Dermis blood vessel endothelial cell (primary cell): Measurements from ENCODE around the gene TSPAN1. TPM values are rescaled to one million over a fixed set of nuclear protein-coding genes. Genes with fewer than 3 reads are reported as not detected.
"Not testable (repeated sequence)": the region's sequence is repeated elsewhere in the genome, so short reads cannot be mapped to it uniquely, and the experiment has no call there.

Source experiments
- DNase-seq: peaks from one replicate; pipeline ENCODE4 v3.0.0; 2010
- total RNA-seq: library from RNA; depleted of rRNA; stranded (reverse); fragments of >200 nt; gene quantifications from 2 replicates; pipeline ENCODE4 v1.2.3, GENCODE V29; 2014

TSPAN1 gene
- total RNA-seq, 1 donor from 2014 or later: 0.68 TPM

DNA sequence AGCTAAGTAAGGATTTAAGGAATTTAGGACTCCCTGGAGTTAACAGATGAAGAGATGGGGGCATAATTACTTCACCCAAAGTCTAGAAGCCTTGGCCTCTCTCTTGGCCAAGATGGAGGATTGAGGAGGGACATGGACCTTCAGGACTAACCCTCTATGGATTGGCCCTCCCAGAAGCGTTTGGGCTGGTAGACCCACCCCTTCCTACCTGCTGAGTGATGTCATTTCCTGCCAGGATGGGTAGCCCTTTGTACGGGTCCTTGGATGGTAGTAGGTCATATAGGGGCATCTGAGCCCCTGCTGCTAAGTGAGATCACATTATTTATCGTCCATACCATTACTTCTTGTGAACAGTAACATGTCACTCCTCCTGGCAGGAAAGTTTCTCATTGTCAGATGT, 45.9 kb downstream of the TSPAN1 start:
- DNase-seq: no peak

GRCh38 chr1:46221749-46222148, 46.9 kb downstream of the TSPAN1 start:
- no peak for DNase-seq

DNA sequence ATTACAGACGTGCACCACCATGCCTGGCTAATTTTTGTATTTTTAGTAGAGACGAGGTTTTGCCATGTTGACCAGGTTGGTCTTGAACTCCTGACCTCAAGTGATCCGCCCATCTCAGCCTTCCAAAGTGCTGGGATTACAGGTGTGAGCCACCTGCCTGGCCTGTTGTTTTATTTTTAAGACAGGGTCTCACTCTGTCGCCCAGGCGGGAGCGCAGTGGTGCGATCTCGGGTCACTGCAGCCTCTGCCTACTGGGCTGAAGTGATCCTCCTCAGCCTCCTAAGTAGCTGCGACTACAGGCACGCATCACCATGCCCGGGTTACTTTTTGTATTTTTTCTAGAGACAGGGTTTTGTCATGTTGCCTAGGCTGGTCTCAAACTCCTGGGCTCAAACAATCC, 48.2 kb downstream of the TSPAN1 start:
- DNase-seq: not testable (repeated sequence)

DNA sequence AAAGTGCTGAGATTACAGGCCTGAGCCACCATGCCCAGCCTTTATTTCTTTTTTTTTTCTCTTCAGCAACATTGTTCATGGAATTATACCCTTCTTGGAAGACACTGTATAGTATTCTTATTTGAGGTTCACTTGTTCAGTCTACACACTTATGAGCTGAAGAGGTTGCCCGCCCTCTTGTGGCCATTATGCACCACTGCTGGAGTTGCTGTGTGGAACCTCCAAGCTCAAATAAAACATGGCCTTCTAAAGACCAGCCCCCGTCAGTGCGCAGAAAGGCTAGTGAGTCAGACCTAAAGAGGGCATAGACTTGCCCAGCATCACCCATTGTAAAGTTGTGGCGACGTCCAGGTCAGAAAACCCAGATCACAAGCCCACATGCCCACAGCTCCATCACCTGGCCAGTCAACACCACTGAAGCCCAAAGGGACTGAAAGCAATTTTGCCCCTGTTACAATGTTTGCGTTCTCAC, 48.6 kb downstream of the TSPAN1 start:
- DNase-seq: peak; percentile 95

- DNase-seq: no peak
Measured at GRCh38 chr1:46224966-46225365, 50.1 kb downstream of the TSPAN1 start.

DNA sequence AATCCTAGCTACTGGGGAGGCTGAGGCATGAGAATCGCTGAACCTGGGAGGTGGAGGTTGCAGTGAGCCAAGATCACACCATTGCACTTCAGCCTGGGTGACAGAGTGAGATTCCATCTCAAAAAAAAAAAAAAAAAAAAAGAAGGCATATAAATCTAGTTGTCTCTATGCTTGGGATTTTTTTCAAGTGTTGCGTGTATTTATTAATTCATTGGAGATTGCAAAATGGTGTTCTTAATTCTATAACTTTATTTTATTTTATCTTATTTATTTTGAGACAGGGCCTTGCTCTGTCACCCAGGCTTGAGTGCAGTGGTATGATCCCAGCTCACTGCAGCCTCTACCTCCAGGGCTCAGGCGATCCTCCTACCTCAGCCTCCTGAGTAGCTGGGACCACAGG, 56.3 kb downstream of the TSPAN1 start:
- not testable (repeated sequence) for DNase-seq

Other genes starting within 250 kb of the TSPAN1 start
- gene PIK3R3, start 42.5 kb upstream of the TSPAN1 start, total RNA-seq: 15.8 and 21.0 TPM in 2 replicates
- gene P3R3URF, start 1.4 kb downstream of the TSPAN1 start, total RNA-seq: not detected in 2 replicates
- gene POMGNT1, start 23.3 kb downstream of the TSPAN1 start, total RNA-seq: 42.4 and 52.3 TPM in 2 replicates
- 1.8 and 2.2 TPM in 2 replicates for gene LURAP1, start 28.2 kb downstream of the TSPAN1 start, total RNA-seq
- 2.0 and 11.2 TPM in 2 replicates for gene RAD54L, start 72.7 kb downstream of the TSPAN1 start, total RNA-seq
- 76.6 and 85.2 TPM in 2 replicates for gene LRRC41, start 128.5 kb downstream of the TSPAN1 start, total RNA-seq
- gene UQCRH, start 128.6 kb downstream of the TSPAN1 start, total RNA-seq: 236 and 706 TPM in 2 replicates
- gene NSUN4, start 165.7 kb downstream of the TSPAN1 start, total RNA-seq: 17.5 and 22.5 TPM in 2 replicates
- gene FAAH, start 219.2 kb downstream of the TSPAN1 start, total RNA-seq: 1.0 and 2.6 TPM in 2 replicates